Measurements from ENCODE around the gene CACUL1.
"Not testable (repeated sequence)": the region's sequence is repeated elsewhere in the genome, so short reads cannot be mapped to it uniquely, and the experiment has no call there.

Gene CACUL1

DNA sequence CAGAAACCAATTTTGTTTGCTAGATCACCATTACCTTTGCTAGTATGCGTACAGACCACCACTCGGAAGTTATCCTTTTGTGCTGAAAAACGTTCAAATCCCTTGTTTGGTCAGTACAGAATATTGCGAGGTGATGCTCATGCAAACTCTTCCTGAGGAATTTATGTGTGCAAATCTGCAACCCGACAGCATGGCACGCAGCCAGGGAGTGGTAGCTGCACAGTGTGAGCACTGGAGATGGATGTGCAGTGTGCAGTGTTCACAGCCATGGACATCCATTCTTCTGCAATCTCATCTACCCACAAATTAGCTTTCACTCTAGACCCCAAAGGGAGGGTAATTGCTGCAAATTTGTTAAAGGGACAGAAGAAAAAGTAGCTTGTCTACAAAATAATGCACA, 72.2 kb downstream of the CACUL1 start:
- no peak for DNase-seq

DNA sequence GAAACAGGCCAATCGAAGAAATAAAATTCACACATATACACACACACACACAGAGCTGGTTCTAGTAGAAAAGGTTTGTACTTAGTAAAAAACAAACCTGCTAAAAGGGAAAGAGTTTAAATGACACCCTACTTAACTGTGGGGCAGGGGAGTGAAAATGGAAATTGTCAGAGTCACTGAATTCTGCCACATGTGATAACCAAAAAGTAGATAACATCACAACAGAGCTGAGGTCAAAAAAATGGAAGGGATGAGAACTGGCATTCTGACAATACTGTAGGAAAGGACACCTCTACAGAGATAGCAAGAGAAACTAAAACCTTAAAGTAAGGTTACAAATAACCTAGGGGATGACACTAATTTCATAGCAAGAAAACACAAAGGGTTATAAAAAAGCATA, 74.6 kb downstream of the CACUL1 start:
- no peak for DNase-seq

DNA sequence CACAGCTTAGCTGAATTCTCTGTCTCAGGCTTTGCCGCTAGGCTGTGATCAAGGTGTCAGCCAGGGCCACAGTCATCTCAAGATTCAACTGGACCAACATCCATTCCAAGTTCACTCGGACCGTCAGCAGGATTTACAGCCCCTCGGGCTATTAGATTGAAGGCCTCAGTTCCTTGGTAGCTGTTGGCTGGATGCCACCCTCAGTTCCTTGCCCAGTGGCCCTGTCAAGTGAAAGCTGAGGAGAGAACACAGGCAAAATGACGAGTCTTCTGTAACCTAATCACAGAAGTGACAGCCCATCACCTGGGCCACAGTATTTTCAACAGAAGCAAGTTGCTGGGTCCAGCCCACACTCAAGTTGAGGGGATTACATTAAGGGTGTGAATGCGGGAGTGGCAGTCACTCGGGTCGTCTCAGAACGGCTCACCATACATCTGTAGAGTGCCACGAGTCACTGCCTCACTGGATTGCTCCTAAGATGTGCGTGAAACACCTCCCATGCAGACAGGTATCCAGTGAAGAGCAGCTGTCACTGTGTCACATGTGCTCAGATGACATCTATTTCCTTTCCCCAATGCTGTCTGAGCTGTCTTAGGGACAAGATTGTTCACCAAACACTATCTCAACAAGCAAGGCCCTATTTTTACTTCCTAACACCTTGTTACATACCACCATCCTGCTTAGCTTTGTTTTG, 80.4 kb downstream of the CACUL1 start:
- no peak for DNase-seq

DNA sequence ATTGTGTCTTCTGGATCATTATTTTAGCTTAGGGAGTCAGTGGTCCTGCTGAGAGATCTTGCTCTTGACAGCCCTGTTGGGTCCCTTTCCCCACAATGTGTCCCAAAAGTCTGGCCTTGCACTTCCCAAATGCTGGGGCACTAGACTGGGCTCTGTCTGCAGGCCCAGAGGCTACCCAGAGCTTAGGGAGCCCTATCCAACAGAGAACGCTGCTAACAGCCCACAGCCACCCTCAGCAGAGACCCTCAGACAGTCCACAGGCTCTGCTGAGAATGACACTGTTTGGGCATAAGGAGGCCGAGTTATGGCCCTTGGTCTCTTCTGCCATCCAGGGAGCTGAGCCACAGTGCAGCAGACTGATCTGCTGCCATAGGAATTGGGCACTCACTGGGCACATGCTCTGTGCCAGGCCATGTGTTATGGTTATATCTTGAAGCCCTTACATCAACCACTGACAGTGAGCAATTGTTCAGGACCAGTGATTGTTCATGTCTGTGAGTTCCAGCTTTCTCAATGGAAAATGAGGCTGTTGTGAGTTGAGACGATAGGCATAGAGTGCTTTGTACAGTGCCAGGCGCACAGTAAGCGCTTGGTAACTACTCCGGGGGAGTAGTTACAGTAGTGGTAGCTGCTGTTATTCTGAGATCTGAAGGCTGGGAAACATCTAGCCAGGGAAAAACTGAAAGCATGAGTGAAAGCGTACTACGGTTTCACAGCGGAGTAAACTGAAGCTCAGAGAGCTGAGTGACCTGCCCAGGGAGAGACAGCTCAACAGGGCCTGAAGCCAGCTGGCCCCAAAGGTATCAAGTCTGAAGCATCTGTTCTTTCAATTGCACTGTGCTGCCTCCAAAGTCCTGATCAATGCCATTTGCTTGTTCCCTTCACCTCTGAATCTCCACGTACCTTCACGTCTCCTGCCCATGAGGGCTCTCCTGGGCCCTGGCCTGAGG, 81.7 kb downstream of the CACUL1 start:
- no peak for DNase-seq

DNA sequence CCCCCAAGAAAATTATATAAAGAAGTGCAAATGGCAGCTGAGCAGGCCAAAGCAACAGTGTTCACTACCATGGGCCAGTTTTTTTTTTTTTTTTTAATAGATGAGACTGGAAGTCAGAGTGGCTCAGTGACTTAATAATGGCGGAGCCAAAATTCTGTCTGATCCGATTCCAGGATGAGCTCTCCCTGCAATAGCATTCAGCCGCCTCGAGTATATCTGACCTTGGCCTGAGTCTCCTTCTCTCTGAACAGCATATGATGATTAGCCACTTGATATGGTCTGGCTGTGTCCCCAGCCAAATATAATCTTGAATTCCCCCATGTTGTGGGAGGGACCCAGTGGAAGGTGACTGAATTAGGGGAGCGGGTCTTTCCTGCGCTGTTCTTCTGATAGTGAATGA, 82.6 kb downstream of the CACUL1 start:
- no peak for DNase-seq

DNA sequence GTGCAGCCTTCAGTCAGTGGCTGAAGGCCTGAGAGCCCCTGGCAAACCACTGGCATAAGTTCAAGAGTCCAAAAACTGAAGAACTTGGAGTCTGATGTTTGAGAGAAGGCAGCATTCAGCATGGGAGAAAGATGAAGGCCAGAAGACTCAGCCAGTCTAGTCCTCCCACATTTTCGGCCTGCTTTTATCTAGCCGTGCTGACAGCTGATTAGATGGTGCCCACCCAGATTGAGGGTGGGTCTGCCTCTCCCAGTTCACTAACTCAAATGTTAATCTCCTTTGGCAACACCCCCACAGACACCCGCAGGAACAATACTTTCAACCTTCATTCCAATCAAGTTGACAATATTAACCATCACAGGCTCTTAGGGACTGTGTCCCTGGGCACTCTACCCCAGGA, 83.5 kb downstream of the CACUL1 start:
- not testable (repeated sequence) for DNase-seq

DNA sequence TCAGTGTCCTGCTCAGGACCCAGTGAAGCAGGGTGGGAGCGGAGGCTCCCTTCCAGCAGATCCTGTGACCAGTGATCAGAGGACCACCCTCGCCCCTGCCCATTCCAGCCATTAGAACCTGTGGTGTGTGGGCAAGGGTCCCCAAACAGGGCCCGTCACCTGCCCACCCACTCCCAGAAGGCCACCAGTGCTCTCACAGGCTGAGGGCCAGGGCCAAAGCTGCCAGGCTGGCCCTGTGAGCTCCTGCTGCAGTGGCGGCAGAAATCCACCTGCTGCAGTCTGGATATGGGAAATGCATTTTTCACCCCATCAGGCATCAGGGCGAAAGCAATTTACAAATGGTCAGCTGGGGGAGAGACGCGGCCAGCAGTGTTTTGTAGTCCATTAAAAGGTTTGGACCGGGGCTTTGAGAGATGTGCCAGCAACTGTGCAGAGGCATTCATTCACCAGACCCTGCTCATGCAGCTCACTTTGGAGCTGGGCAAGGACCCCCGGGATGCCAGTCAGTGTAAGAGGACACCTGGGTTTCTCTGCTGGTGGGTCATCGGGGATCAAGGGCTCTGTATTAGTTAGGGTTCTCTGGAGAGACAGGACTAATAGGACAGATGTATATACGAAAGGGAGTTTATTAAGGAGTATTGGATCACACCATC, 84.2 kb downstream of the CACUL1 start:
- DNase-seq: no peak

DNA sequence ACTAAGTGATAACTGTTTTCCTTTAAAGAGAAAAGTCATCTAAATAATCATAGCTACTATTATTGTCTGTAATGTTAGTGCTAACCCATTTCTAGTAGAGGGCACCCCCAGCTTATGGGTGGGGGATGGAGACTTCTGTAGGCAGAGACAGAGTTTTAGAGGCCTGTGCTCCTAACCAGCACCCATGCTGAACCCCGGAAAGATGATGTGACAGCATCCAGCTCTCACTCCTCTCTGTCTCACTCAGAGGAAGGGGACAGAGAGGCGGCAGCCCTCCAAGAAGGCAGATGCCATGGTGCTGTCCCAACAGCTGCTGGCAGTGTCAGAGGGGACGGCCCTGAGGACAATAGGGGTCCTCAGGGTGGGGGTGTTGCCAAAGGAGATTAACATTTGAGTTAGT, 84.9 kb downstream of the CACUL1 start:
- no peak for DNase-seq

DNA sequence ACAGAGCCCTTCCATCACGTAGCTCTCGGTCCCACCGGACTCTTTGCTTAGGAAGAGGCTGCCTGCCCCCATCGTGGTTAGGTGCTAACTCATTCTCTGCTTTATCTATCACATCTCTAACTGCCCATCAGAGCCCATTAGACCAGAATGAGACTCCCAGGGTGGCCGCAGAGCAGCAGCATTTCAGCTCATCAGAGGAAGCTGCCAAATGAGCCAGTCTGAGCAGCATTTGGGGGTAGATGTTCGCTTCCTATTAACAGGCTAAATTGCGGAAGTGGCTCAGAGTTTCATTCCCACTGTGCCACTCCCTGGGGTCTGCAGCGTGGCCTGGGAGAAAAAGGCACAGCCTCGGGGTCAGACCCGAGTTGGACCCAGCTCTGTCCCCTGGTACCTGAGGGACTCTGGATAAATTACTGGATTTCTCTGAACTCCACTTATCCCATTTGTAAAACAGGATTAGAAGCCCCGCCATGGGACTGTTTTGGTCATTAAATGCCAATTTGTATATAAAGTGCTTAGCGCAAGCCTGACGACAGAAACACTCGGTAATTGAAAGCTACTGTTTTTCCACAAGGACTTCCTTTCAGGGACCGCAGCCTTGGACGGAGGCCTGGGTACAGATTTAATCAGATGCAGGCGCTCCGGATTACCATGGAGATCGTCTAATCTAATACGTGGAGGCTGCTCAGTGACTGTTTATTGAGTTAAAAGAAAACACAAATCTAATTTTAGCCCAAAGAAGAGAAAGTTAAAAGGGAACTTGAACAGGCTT, 85.6 kb downstream of the CACUL1 start:
- peak; percentile 79 for DNase-seq

DNA sequence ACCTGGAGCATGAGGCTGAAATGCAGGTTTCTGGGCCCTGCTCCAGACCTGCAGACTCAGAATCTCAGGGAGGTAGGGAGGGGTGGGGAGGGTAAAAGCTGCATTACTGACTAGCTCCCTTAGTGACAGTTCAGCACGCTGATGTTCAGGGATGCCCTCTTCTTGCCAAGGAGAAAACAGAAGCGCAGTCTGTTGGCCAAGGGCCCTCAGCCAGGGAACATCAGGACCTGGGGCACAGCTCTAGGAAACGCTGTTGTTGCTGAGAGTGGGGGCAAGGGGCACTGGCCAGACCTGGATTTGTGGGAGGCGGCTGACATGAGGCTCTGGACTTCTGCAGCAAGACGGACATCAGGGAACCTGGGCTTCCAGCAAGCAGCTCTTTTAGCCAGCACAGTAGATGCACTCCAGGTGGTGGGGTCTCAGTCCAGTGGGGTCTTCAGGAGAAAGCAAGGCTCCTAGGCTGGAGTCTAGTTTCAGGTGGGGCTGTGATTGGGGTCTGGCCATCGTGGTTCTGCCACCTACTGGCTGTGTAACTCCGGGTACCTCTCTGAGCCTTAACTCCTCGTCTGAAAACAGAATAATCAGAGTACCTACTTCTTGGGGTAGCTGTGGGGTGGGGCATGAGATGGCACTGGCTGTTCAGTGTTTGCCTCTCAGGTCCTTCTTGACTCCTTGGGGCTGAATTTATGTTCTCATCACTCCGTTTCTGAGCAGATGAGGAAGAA, 86.4 kb downstream of the CACUL1 start:
- no peak for DNase-seq

DNA sequence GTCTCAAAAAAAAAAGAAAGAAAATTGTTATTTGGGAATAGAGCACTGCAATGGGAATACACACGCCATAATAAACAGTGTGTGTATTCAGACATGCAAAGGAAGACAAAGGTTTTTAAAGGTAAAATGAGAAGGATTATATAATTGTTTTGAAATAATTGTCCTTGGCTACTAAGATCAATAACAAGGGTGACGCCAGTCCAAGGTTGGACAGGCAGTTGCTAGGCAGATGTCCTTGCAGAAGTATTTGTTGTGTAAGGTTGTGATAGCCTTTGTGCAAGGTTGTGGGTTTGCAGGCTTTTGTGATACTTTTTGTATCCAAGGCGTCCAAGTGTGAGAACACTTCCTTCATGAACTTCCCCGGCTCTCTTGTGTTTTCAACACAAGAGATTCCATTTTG, 87.0 kb downstream of the CACUL1 start:
- DNase-seq: no peak

DNA sequence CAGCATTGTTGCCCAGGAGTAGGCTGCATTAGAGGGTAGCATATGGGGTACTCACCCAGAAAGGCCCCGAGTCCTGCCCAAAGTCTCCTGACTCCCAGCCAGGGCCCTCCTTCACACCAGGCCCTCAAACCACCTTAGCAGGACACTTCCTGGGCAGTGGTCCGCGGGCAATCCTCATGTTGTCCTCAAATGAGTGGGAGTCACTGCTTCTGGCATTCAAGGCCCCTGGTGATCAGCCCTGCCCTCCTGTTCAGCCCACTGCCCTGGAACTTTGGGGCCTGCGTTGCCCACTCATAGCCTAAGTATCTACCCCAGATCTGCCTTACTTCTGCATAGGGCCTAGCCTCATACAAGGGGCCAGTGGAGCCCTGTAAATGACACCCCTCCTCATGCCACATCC, 88.4 kb downstream of the CACUL1 start:
- no peak for DNase-seq

DNA sequence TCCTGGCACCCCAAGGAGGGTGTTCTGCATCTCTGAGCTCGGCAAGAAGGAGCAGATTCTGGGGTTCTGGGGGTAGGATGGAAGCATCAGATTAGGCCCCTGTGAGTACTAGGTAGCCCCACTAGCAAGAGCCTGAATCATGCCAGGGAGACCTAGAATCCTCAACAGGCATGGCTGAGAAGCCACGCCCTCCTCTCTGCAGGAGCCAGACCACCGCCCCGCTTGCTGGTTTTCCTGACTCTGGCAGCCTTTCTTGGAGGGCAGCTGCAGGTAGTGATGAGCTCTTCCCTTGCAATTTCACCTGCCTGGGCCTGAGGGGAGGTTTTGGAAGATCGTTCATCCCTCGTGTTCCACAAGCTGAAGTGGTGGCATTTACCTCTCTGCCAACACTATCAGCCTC, 90.4 kb downstream of the CACUL1 start:
- no peak for DNase-seq

DNA sequence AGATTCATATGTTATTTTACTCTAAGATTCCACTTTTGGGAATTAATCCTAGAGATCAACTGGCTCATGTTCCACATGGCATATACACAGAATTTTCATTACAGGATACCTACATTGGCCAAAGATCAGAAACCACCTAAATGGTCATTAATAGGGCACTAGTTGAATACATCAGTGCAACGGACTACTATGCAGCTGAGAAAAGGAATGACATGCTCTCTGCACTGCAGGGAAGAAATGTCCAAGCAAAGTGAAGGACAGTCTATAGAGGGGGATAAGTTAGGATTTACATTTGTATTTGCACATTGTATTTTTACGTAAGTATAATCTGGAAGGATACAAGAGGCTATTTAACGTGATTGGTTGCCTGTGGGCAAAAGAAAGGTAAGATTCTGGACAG, 91.6 kb downstream of the CACUL1 start:
- no peak for DNase-seq

DNA sequence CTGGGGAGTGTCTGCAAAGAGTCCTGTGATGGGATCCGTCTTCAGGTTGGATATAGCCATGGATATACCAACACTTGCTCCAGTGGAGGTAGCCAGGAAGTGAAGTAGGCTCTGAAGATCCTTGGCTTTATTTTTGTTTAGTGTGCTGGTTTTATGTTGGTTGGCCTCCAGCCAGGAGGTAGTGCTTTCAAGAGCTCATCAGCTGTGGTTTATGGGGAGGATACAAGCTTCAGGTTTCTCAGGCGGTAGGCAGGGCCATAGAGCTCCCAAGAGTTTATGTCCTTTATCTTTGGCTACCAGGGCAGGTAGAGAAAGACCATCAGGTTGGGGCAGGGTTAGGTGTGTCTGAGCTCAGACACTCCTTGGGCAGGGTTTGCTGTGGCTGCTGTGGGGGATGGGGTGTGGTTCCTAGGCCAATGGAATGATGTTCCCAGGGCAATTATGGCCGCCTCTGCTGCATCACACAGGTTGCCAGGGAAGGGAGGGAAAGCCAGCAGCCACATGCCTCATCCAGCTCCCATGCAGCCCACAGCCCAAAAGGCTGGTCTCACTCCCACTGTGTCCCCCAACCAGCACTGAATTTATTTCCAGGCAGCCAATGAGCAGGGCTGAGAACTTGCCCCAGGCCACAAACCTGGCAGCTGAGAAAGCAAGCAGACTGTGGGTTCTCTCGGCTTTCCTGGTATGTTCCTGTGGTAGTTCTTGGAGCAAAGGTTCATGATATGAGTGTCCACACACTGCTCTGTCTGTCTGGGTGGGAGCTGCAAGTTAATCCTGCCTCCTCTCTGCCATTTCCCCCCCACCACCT, 92.3 kb downstream of the CACUL1 start:
- DNase-seq: no peak

DNA sequence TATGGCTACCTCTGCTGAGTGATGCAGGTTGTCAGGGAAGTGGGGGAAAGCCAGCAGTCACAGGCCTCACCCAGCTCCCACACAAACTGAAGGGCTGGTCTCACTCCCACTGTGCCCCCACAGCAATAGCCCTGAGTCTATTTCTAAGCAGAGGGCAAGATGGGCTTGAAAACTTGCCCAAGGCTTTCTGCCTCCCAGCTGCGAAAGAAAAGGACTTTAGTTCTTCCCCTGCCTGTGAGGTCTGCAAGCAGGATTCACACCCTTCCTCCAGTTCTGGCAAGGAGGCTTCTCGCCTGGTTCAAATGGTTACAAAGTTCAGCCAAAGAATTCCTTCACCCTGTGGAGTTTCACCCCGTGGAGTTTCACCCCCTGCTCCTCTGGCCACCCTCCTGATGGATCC, 96.0 kb downstream of the CACUL1 start:
- DNase-seq: no peak

DNA sequence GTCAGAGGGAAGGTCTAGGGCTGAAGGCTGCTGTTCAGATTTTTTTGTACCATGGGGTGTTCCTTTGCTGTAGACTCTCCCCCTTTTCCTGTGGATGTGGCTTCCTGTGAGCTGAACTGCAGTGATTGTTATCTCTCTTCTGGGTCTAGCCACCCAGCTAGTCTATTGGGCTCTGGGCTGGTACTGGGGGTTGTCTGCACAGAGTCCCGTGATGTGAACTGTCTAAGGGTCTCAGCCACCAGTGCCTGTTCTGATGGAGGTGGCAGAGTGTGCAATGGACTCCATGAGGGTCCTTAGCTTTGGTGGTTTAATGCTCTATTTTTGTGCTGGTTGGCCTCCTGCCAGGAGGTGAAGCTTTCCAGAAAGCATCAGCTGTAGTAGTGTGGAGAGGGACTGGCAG, 96.6 kb downstream of the CACUL1 start:
- DNase-seq: not testable (repeated sequence)

DNA sequence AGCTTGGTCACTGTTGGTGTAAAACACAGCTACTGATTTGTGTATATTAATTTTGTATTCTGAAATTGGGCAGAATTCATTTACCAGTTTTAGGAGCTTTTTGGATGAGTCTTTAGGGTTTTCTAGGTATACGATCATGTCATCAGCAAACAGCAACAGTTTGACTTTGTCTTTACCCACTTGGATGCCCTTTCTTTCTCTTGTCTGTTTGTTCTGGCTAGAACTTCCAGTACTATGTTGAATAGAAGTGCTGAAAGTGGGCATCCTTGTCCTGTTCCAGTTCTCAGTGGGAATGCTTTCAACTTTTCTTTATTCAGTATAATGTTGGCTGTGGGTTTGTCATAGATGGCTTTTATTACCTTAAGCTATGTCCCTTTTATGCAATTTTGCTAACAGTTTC, 109.5 kb downstream of the CACUL1 start:
- DNase-seq: not testable (repeated sequence)

DNA sequence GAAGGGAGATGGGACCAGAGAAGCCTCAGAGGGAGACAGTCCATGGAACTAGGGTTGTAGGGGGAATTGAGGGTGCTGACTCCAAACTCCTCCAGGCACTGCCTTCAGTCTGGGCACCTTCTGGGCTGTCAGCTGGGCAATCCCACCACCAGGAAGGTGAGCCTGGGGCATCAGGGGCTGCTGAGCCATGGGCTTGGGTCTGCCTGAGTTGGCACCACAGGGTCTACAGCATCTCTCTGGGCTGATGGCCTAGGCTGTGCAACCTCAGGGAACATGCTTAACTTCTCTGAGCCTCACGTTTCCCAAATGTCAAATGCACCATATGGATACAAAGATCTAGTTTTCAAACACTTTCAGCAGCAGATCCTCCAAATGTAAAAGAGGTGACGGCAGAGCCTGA, 112.5 kb downstream of the CACUL1 start:
- no peak for DNase-seq

DNA sequence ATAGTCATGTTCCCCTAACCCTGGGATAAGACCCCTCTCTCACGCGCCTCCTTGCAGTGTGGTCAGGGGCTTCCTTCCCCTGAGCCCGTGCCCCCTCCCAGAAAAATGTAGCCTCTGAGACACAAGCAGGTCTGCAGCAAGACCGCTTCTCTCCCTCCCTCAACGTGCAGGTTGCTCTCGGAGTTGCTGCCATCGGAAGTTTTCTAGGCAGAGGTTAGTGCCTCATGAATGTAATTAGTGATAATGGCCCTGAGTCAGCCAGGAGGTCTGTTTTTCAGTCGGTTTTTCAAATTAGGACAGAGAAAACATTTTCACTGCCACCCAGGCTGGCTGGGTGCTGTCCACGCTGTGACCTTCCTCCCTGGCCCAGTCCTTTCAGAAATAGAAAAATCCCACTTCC, 116.1 kb downstream of the CACUL1 start:
- DNase-seq: no peak

DNA sequence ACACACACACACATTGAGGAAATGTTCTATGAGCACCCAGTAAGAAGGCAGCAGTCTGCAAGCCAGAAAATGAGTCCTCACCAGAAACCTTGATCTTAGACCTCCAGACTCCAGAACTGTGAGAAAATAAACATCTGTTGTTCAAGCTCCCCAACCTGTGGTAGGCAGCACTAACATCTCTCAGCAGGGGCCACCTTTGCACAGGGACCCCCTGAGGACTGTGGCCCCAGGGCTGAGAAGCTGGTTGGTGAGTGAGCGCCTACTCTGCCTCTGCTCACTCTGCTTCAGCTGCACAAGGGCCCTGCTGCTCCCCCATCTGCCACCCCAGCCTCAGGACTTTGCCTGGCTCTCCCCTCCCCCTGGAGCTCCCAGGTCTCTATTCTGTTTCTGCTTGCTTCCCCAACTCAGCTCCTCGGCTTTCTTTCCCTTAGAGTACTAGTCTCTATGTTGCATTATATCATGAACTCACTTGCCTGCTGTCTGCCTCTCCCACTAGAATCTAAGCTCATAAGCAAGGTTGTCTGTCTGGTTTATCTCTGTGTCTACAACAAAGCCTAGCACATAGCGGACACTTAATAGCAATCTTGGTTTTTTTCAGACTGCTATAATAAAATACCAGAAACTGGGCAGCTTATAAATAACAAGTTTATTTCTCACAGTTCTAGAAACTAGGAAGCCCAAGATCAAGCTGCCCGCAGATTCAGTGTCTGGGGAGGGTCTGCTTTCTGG, 118.9 kb downstream of the CACUL1 start:
- no peak for DNase-seq
